DOHH2 (cell line): ENCODE measurements around the gene MAD2L1BP.

Source experiments
- CTCF ChIP-seq: fragments of 200-600 bp; sonication (generic); IDR thresholded peaks from one replicate; pipeline ENCODE4 v1.5.1; 2014; ENCODE audit warnings: antibody characterized with exemption, mild to moderate bottlenecking, low read depth, low read length; ENCODE audit not compliant: poor library complexity, severe bottlenecking
- EZH2phosphoT487 ChIP-seq: fragments of 200-600 bp; sonication (generic); IDR thresholded peaks from 2 replicates; pipeline ENCODE4 v1.6.1; 2017; ENCODE audit warnings: borderline replicate concordance, mild to moderate bottlenecking, antibody characterized with exemption, low read length, moderate library complexity, mixed read lengths

- TF ChIP-seq CTCF: no peak
- no peak for TF ChIP-seq EZH2phosphoT487
Observed at GRCh38 chr6:43673444-43674084, 37.9 kb downstream of the MAD2L1BP start.
